GM19324 (cell line): ENCODE results near the gene FBXL4.

Experiments used
- ATAC-seq: cut with Tn5 transposase; IDR thresholded peaks from one replicate; pipeline ENCODE4 v1.9.1; 2021; ENCODE audit warnings: mild to moderate bottlenecking, moderate library complexity; ENCODE audit not compliant: unreplicated experiment, low FRiP score

Gene FBXL4

DNA sequence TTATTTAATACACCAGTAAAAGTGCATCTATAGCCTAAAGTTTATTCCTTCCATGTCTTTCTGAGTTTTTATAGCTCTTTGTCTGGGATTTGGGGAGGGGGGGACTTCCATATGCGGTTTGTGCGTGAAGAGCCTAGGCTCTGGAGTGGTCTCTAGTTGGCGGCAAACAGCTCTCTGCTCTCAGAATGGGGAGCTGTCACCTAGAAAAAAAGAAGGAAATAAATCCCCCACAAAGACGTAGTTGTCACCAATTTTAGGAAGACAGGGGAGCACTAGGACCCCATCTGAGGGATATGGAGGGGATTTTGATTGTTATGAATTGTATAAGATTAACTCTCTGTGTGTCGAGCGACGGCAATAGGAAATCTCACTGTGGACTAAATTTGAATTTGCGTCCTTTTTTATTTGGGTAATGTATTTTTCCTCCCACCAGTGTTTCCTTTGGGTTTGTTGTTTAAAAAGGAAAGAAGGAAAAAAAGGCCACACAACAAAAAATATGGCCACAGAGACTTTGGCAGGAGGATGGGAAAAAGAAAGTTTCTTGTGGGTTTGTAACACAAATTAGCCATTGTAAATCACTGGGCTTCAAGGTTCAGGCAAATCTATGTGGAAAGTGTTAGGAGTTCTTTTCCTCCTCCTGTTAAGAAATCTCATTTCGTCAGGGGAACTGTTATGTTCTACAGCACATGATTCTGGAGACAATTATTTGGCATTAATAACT lies 106.0 kb downstream of the FBXL4 start:
- ATAC-seq: no peak

GRCh38 chr6:98840996-98841513 lies 106.7 kb downstream of the FBXL4 start:
- ATAC-seq: no peak

DNA sequence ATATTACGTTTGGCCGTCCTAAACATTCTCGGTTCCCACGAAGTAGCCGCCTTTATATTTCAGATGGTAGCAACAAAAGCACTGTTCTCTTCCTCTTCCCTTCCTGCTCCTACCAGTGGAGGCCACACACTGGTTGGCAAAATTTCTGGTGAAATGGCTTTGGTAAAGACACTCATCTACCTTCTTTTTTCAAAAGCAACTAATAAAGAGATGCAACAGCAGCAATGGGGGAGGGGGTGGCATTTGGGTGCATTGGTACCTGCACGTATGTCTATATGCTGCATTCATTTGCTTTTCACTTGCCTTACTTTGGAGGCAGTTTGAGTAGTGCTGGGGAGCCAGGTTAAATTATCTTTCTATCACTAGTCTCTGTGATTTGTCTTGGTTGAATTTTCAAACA lies 107.4 kb downstream of the FBXL4 start:
- no peak for ATAC-seq

DNA sequence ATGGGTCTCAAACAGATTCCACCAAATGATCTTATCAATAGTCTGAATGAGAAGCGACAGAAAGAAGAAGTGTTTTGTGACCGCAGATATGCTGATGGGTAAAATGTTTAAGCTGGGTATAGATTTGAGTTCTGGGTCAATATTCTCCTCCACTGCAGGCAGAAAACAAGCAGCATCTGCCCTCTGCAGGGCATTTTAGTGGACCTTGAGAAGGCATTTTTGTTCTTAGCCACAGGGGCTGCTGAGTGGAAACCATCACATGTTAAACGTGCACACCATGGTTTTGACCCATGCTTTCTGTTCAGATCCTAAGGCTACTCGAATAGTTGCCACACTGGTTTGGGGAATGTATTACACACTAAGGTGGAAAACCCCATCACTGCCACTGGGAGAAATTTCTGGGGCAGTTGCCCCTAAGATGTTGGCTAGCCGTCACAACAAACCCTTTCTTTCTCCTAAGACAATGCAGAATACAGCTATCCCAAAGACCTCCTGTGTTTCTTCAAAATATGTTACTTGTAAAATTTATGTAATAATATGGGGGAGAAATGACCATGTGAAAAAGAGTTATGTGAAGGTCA lies 107.9 kb downstream of the FBXL4 start:
- ATAC-seq: no peak

DNA sequence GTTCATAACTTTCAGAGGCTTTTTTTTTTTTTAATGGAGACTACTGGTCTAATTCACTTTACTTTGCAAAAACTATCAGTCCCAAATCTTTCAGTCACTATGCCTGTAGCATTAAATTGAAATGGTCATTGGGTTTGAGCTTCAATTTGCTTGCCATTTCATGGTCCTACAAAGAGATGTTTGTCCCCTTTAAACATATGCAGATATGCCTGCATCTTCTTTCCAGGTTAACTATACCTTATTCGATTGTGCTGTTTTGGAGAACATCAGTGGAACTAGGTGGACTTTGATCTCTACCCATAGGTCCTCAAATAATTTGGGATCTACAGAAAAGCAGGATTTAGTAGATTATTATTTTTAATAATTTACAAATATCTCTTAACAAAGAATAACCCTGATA lies 108.8 kb downstream of the FBXL4 start:
- no peak for ATAC-seq

DNA sequence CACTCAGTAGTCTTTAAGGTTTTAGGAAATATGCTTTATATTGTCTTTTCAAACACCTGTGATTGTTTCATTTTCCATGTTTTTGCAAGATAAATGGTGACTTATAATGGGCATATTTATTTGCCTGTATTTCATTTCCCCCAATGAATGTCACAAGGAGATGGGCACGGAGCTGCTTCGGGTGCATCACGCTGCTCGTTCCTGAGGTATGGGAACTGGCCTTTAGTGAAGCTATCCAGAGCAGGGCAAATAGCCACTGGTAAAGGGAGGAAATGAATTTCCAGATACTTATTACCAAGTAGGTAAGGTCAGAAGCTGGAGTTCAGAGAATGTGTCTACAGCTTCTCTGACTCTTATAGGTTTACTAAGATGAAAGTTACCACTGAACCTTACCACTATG lies 109.7 kb downstream of the FBXL4 start:
- ATAC-seq: no peak

DNA sequence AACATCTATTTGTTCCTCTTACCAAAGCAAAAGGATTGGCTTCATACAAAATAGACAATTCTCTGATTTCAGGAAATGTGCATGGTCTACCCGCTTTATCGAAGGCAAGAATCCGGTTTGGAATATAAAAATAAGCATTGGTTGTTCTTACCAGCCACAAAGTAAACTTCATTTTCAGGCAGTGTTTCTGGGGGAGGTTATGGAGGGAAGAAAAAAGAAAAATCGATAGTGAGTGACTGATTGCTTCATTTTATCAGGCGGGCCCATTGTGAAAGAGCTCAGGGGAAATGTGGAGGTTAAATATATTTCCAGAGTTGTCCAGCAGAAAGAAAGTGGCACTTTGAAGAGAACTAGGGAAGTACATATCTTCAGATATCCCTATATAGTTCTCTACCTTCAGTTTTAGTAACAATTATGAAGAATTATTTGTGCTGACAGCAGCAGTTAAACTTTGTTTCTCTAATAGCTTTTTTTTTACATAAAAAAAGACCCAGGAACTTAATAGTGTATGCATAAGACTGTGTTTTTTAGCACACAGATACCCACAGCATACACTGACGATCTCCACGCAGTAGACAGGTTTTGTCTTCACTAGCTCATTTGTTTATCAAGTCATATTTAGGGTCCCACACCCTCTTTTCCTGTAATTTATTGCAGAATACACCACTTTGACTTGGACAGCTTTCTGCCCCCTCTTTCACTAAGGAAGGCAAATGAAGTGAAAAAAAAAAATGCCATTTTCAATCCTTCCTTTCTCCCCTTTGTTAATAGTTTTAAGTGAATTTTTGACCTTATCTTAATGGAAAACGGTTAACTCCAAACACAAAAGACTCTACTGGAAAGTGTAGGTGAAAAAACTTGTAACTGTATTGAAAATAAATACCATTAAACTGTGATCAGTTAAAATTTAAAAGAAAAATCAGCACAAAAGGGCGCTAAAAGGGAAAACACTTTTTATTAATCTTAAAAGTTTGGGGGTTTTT lies 110.5 kb downstream of the FBXL4 start:
- no peak for ATAC-seq

- no peak for ATAC-seq
These were observed 111.5 kb downstream of the FBXL4 start for GRCh38 chr6:98836025-98836961.

GRCh38 chr6:98835149-98836024 lies 112.4 kb downstream of the FBXL4 start:
- ATAC-seq: no peak

DNA sequence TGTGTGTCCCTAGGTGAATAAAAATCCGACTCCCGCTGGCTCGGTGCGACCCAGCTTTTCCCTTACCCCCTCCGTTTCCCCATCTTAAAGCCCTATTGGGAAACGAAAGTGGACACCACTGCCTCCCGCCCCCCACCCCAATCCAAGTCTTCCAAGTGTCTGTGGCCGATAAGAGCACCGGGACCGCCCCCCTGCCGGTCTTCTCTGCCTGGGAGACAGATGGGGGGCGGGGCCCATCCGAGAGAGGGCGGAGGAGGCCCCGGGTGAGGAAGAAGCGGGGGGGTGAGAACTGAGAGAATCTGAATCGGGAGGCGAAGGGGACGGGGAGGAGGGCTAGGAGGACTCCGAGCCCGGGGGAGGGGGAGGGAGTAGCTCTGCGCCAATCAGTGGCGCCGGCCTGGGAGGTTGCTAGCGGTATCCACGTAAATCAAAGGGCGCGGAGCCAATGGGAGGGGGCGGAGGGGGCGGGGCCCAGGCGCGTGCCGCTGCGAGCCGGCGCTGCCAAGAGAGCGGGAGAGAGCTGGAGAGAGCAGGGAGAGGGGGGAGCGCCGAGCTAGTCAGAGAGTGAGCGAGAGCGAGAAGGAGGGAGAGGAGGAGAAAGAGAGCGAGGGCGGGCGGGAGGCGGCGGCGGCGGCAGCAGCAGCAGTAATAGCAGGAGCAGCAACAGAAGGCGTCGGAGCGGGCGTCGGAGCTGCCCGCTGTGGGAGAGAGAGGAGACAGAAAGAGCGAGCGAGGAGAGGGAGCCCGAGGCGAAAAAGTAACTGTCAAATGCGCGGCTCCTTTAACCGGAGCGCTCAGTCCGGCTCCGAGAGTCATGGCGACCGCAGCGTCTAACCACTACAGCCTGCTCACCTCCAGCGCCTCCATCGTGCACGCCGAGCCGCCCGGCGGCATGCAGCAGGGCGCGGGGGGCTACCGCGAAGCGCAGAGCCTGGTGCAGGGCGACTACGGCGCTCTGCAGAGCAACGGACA lies 113.4 kb downstream of the FBXL4 start, which contains the start of gene POU3F2:
POU3F2 (plus strand) TSS at position 515 of the 972 bp plus-strand sequence; CDS start at position 815, 300 bp downstream.
- peak; percentile 85 for ATAC-seq

DNA sequence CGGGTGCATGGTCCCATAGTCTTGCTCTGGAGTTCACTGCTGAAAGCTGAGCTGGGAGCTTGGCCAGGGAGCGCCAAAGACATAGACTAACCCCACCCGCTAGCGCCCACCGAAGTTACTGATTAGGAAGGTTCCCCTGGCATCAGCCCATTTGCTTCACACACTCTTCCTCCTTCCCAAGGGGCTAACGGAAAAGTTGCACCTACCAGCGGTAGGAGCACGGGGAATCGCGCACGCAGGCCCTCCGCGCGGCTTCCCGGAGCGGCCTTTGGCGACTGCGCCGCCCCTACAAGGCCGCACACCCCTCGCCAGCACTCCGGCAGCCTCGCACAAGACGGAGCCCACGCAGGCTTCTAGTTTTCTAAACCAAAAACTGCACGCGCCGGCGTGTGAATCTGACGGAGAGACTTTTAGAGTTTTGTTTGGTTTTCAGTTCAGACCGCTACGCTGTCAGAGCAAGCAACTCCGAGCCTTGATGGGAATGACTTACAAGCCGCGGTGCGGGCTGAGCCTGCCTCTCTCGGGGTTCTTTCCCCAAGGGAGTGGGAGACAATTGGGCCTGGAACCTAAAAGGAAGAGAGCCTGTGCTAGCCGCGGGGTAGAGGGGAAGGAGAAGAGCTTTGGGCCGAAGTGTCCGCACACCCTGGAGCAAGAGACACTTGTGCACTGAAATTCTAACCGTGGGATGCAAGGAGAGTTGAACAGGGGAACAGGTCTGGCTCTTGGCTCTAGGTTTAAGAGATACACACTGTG lies 114.3 kb downstream of the FBXL4 start:
- ATAC-seq: no peak

GRCh38 chr6:98833057-98833306 lies 114.8 kb downstream of the FBXL4 start:
- ATAC-seq: no peak

DNA sequence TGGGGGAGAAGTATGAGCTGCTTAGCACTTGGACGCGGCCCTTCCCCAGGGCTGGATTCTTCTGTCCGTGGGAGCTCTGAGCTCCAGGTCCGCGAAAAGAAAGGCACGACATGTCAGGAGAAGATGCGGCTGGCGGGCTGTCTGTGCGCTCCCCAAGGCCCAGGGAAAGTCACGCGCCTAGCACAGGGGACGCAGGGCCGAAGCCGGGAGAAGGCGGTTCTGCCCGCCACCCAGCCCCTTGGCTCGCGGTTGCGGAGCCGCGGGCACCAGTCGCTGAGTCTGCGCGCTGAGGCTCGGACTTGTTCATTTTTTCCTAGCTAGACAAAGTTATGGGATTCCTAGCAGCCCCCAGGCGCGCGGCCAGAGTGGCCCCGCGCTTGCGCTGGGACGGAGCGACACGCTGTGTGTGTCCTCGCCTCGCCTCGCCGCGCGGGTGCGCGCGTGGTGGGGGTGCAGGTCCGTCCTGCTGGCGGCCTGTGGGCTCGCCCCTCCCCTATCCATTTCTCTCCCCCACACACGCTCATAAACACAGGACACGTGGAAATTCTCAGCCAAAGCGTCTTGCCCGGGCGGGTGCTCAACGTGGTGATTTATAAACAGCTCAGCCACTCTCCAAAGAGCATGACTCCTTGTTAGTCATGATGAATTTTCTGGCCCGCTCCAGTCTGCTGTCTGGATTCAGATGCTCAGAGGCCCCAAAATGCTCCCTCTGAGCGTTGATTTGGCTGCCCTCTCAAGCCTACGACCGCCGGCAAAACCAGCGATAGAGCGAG lies 115.3 kb downstream of the FBXL4 start:
- no peak for ATAC-seq

DNA sequence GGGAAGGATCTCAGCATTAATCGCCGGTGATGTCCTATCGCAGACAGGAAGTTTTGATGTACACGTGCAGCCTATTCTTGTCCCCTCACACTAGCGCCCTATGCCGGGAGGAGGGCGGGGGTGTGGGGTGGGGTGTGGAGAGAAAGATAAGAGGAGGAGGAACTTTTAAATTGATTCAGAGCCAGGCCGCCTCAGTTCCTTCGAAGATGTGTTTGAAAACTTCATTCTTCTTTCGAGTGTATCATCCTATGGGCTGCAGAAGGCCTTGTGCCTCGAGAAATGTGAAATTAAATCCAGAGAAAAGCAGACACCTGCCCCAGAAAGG lies 115.8 kb downstream of the FBXL4 start:
- no peak for ATAC-seq

GRCh38 chr6:98831057-98831958 lies 116.4 kb downstream of the FBXL4 start:
- ATAC-seq: no peak

DNA sequence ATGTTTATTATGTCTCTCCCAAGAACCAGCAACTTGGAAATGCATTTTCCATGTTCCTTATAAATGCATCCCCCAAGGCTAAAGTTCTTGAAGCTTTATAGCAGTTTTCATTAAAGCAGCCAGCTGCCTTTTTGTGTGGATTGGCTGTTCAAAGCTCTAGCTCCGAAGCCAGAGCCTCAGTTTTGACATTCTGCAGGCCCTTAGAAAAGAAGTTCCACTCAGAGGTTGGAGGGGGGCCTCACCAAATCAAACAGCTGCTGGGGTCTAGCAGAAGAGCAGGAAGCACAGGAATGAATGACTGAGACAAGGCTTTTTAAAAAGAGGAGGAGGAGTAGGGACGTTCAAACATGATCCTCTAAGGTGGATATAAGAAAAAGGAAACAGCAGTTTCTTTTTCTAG lies 117.6 kb downstream of the FBXL4 start:
- ATAC-seq: no peak
